Amniotic epithelial cell (primary cell): ENCODE data around the gene FMO1.
"Not testable (repeated sequence)": the region's sequence is repeated elsewhere in the genome, so short reads cannot be mapped to it uniquely, and the experiment has no call there.

Experiments
- DNase-seq: peaks from one replicate; pipeline ENCODE4 v3.0.0-alpha.2; 2010; ENCODE audit warnings: low read depth

FMO1 gene

GRCh38 chr1:171236231-171236630, 12.1 kb upstream of the FMO1 start:
- DNase-seq: not testable (repeated sequence)

GRCh38 chr1:171243878-171244277, 4.4 kb upstream of the FMO1 start:
- no peak for DNase-seq

DNA sequence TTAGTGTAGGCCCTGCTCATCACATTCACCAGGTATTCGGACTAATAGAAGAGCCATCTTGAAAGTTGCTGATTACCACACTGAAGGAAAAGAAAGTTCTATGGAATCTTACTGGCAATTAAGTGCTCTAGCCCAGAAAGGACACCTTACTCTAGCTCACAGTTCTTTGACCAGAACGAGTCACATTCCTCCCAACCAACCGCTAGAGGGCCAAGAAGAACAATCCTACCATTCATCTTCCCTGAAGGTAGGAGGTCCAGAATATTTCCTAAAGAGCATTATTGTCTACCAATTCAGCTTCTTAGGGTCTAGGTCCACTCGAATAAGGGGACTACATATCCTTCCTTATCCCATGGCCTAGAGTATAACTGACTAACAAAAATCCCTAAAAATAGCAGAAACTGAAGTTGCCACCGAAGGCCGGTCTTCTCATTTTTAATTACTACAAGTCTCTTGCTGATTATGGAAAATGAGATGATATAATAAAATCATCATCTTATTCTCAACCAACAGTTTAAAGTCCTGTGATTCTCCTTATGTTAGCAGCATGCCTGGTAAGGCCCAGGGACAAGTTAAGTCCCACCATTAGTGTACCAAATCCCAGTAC, 2.7 kb upstream of the FMO1 start:
- DNase-seq: peak; percentile 40

DNA sequence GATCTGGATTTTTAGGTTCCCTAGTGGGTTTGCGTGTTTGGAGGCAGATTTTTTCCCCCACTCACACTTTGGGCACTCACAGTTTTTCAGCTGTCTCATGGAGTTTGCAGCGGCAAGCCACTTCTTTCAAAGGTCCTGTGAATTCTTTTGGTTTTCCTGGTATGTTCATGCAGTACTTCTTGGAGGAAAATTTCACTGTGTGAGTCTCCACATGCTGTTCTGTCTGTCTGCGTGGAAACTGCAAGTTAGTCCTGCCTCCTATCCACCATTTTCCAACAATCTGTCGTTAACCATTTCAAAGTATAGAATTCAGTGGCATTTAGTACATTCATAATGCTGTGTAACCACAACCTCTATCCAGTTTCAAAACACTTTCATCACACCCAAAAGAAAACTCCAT, 793 bp upstream of the FMO1 start:
- peak; percentile 10 for DNase-seq

DNA sequence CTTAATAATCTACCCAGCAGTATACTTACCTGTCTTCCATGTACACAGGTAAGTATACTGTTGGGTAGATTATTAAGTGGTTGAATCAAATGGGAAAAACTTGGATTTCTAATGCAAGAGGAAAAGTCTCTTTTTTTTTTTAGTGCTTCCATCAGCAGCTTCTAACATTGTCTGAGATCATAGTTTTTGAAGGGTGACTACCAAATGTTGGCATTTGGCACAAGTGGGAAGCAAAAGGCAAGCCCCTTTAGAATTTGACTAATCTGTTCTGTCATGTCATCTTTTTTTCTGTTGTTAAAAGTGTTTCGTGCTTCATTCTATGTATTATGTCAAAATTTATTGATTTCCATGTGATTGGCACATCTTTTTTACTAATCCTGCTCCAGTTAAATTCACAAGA, 547 bp downstream of the FMO1 start:
- DNase-seq: no peak

GRCh38 chr1:171250263-171250662, 2.0 kb downstream of the FMO1 start:
- DNase-seq: no peak

- DNase-seq: peak; percentile 15
Measured at GRCh38 chr1:171251042-171251951, 3.0 kb downstream of the FMO1 start.

DNA sequence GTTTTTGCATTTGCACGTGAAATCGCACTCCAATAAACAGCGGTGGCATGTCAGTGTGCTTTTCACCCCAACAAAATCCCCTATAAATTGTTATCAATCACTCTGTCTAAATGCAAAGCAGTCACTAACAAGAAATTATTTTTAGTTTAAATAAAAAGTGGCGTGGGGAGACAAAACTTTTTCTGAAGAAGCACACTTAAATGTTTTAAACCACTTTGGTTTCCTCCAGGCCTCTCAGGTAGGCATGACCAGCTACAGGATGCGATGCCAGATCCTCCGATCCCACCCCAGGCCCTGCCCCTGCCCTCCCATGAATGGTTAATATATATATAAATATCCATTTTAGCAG, 3.6 kb downstream of the FMO1 start:
- no peak for DNase-seq

- DNase-seq: no peak
Measured at GRCh38 chr1:171252482-171252881, 4.2 kb downstream of the FMO1 start.

DNA sequence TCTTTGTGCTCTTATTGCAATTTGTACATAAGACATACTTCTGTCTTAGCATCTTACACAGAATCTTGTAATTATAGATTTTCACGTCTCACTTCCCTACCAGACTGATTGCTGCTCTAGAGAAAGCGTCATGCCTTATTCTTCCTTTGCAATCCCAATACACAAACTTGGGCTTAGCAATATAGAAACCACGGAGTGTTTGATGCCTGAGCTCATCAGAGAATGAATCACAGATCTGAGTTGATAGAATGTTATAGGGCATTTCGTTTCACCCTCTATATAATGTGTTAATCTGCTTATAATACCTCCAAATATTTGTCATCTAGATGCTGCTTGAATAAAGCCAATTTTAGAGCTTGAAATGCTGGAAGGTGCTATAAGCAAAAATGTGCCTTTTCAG, 6.6 kb downstream of the FMO1 start:
- peak; percentile 35 for DNase-seq

- DNase-seq: peak; percentile 54
Measured at GRCh38 chr1:171256940-171257606, 8.8 kb downstream of the FMO1 start.

GRCh38 chr1:171257607-171258076, 9.3 kb downstream of the FMO1 start:
- no peak for DNase-seq

- DNase-seq: no peak
Measured at GRCh38 chr1:171258429-171258828, 10.1 kb downstream of the FMO1 start.

DNA sequence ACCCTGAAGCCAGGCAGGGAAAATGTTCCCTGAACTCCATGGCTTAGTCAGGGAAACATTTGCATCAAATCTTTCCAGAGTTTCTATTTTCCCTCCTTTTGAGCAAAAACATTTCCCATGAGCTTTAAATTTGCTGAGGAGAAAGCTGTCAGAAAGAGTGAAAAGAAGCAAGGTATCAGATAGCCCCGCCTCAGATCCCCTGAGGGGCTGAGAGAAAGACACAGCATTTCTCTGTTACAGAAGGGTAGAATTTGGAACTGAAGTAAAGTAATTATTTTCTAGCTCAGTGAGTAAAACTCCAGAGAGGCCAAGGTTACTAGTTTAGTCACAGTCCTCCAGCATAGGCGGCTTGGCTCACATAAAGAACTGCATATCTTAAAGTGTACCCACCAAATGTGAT, 10.6 kb downstream of the FMO1 start:
- DNase-seq: no peak

GRCh38 chr1:171261336-171261735, 13.0 kb downstream of the FMO1 start:
- DNase-seq: no peak

DNA sequence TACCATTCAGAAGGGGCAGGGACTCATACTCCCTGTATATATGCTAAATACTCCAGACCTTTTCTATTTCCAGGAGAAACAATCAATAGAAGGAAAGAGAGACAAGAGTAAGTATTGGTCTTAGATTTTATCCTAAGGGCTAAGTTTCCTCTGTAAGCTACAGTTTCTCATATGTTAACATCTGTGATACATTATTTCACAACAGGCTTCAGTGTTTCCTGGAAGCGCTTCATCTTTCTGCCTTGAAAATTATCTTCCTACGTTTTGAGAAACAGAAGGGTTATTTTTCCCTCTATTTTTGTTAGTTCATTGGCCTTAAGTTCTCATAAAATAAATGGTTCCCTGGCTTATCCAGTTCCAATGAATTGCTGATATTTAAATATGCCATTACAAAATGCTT, 15.6 kb downstream of the FMO1 start:
- DNase-seq: no peak

DNA sequence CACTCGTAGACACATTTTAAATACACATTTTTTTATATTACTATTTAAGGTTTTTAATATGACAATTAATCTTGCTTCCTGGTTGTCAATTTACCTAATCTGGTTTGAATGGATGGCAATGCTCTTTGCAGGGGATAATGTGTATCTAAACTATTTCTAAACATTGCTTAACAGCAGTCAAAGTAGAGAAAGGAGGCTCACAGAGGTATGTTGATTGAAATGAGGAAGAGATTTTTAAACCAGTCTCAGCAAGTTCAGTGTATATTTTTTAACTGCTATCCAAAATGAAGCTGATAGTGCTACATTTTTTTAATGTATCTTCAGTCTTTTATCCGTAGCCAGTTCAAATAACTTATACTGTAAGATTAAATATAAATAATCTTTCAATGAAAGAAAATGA, 17.4 kb downstream of the FMO1 start:
- no peak for DNase-seq

DNA sequence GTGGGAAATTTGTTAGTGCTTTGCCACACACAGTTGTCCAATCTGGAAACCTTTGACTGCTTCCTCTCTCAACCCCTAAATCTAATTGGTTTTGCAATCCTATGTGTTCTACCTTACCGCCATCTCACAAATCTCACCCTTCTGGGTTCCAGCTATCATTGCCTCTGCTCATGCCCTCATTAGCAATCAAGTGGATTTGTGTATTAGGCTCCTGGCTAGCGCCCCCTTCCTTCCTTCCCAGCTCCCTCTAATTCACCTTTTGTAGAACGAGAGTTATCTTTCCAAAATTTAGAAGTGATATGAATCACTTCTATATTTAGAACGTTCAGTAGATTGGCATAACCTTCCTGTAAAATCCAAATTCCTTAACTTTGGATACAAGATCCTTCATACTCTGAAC, 18.6 kb downstream of the FMO1 start:
- DNase-seq: no peak

GRCh38 chr1:171267391-171267790, 19.1 kb downstream of the FMO1 start:
- DNase-seq: peak; percentile 32

DNA sequence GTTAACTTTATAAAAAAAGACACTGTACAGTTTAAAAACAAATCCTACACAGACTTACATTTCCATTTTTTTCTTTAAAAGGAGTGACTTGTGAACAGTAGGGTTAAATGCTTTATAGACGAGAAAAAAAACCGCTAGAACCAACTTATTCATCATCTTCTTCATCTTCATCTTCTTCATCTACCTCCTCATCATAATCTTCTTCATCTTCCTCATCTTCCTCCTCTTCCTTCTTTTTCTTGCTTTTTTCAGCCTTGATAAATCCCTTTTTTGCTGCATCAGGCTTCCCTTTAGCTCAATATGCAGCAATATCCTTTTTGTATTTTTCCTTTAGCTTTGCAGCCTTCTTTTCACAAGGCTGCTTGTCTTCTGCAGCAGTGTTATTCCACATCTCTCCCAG, 22.5 kb downstream of the FMO1 start:
- DNase-seq: no peak

GRCh38 chr1:171277534-171277933, 29.2 kb downstream of the FMO1 start:
- DNase-seq: no peak

DNA sequence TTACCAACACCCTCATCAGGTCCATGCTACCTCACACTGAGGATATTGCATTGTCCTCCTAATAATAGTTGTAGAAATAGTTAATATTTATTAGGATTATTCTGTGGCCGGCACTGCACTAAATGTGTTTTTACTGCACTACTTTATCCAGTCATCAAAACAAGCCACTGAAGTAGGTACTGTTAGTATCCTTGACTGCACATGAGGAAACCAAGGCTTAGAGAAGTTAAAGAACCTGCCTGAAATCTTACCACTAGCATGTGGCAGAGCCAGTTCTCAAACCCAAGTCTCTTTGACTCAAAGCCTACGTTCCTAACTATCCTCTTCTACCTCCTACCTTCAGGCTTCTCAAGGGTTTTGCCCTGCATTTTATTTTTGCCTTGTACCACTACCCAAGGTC, 30.9 kb downstream of the FMO1 start:
- DNase-seq: no peak

GRCh38 chr1:171279678-171280077, 31.4 kb downstream of the FMO1 start:
- DNase-seq: no peak
